CD4-positive, alpha-beta memory T cell (primary cell): ENCODE data around the gene CNTNAP4. TPM values are rescaled to one million over a fixed set of nuclear protein-coding genes. Genes with fewer than 3 reads are reported as not detected.

Experiments used
- CTCF ChIA-PET: fragments of 350-600 bp; sonication (Branson Sonifier 250); formaldehyde crosslinking; loops from one replicate; lab custom pipeline; 2021; ENCODE audit warnings: inconsistent platforms; ENCODE audit not compliant: partially characterized antibody; lab: Charles Lee
- POLR2A ChIA-PET: fragments of 350-600 bp; sonication (Branson Sonifier 250); formaldehyde crosslinking; loops from one replicate; lab custom pipeline; 2021; ENCODE audit not compliant: partially characterized antibody; lab: Charles Lee
- DNase-seq, 5 donors: peaks; one replicate each; pipeline versions ENCODE4 v3.0.0 to v3.0.0-alpha.2; 2020 to 2022; ENCODE audit warnings: mixed read lengths in 1 of 5
- H3K27ac ChIP-seq: one replicate; pipeline ENCODE4 v1.7.0; 2013; ENCODE audit warnings: low read depth, low read length
- H3K27me3 ChIP-seq: 2 replicates; pipeline ENCODE4 v1.7.0; 2013; ENCODE audit warnings: mild to moderate bottlenecking, low read length, moderate library complexity; ENCODE audit not compliant: insufficient read depth
- H3K36me3 ChIP-seq: 2 replicates; pipeline ENCODE4 v1.7.0; 2013; ENCODE audit warnings: mild to moderate bottlenecking, low read length, moderate library complexity; ENCODE audit not compliant: insufficient read depth
- H3K4me1 ChIP-seq: 2 replicates; pipeline ENCODE4 v1.7.0; 2013; ENCODE audit warnings: mild to moderate bottlenecking, low read length, moderate library complexity; ENCODE audit not compliant: insufficient read depth
- H3K4me3 ChIP-seq, 2 donors: one replicate each; pipeline ENCODE4 v1.7.0; 2013; ENCODE audit warnings: low read length in 2 of 2, mild to moderate bottlenecking in 1 of 2
- H3K9me3 ChIP-seq, 2 donors: one replicate each; pipeline ENCODE4 v1.7.0; 2013; ENCODE audit warnings: low read length in 2 of 2, control low read depth in 1 of 2; ENCODE audit not compliant: control insufficient read depth in 1 of 2
- H3K27ac Mint-ChIP-seq, 7 donors: one replicate each; pipeline ENCODE4 v1.8.0; 2020 to 2021; ENCODE audit warnings: mixed read lengths in 7 of 7, mild to moderate bottlenecking in 6 of 7, inconsistent platforms in 3 of 7, moderate library complexity in 3 of 7
- H3K27me3 Mint-ChIP-seq, 2 donors: one replicate each; pipeline ENCODE4 v1.8.0; 2020 to 2021; ENCODE audit warnings: mixed read lengths in 2 of 2
- H3K36me3 Mint-ChIP-seq, 2 donors: one replicate each; pipeline ENCODE4 v1.8.0; 2020 to 2021; ENCODE audit warnings: mixed read lengths in 2 of 2, inconsistent platforms in 1 of 2, mild to moderate bottlenecking in 1 of 2
- H3K4me1 Mint-ChIP-seq, 4 donors: one replicate each; pipeline ENCODE4 v1.8.0; 2020 to 2021; ENCODE audit warnings: mixed read lengths in 4 of 4, mild to moderate bottlenecking in 1 of 4
- H3K4me3 Mint-ChIP-seq, 8 donors: one replicate each; pipeline ENCODE4 v1.8.0; 2020 to 2021; ENCODE audit warnings: mixed read lengths in 8 of 8, mild to moderate bottlenecking in 7 of 8, moderate library complexity in 6 of 8, inconsistent platforms in 3 of 8
- H3K9me3 Mint-ChIP-seq, 8 donors: one replicate each; pipeline ENCODE4 v1.8.0; 2020 to 2021; ENCODE audit warnings: mixed read lengths in 8 of 8, mild to moderate bottlenecking in 5 of 8, inconsistent platforms in 3 of 8, moderate library complexity in 1 of 8
- intact Hi-C: fragments of 100-400 bp; cut with micrococcal nuclease; formaldehyde crosslinking; loops from one replicate; pipeline ENCODE4 v1.15.1; 2023
- polyA plus RNA-seq, 2 donors: library from polyadenylated mRNA; unstranded; fragments of 300-500 nt; fragmentation: Illumina TruSeq; gene quantifications; one replicate each; pipeline ENCODE4 v1.2.3, GENCODE V29; 2021
- total RNA-seq, 2 experiments: library from RNA; stranded (reverse); gene quantifications; one replicate each; pipeline ENCODE4 v1.2.3, GENCODE V29; 2021

CNTNAP4 gene
- total and polyA plus RNA-seq, 4 experiments from 2014 or later: not detected

GRCh38 chr16:76511203-76511602, 234.0 kb downstream of the CNTNAP4 start:
- Mint-ChIP-seq H3K4me3 (no peak overlapping the region), H3K27me3 (no peaks in the 10 kb centered on the region), H3K36me3 (no peaks in the 10 kb centered on the region), H3K9me3 (peaks cover 0 to 10% (median 5%) of the 10 kb centered on the region in 8 donors), H3K27ac (no peak overlapping the region), H3K4me1 (no peaks in the 10 kb centered on the region)
- no peak overlapping the region for H3K27ac ChIP-seq
- CTCF ChIA-PET: interaction anchor here (1.5 kb wide), 1 partner anchor 11 kb away, joined by 3 read pairs; no protein-coding TSS in a partner anchor
- no peaks in the 10 kb centered on the region for H3K4me1 ChIP-seq
- no peak overlapping the region for H3K4me3 ChIP-seq
- intact Hi-C loops: no loop called here
- POLR2A ChIA-PET: no interaction called here
- DNase-seq: no peak
- no peaks in the 10 kb centered on the region for H3K36me3 ChIP-seq
- H3K27me3 ChIP-seq: no peaks in the 10 kb centered on the region
- H3K9me3 ChIP-seq: no peaks in the 10 kb centered on the region

- Mint-ChIP-seq H3K27me3 (no peaks in the 10 kb centered on the region), H3K9me3 (peaks cover 0 to 10% (median 5%) of the 10 kb centered on the region in 8 donors), H3K4me1 (no peaks in the 10 kb centered on the region), H3K36me3 (no peaks in the 10 kb centered on the region), H3K27ac (no peak overlapping the region), H3K4me3 (no peak overlapping the region)
- DNase-seq: no peak
- POLR2A ChIA-PET: no interaction called here
- Histone ChIP-seq H3K27me3 (no peaks in the 10 kb centered on the region), H3K4me1 (no peaks in the 10 kb centered on the region), H3K36me3 (no peaks in the 10 kb centered on the region), H3K9me3 (no peaks in the 10 kb centered on the region), H3K4me3 (no peak overlapping the region), H3K27ac (no peak overlapping the region)
- intact Hi-C loops: no loop called here
- CTCF ChIA-PET: no interaction called here
Measured at GRCh38 chr16:76518781-76519180, 241.6 kb downstream of the CNTNAP4 start.

GRCh38 chr16:76524356-76524755, 247.2 kb downstream of the CNTNAP4 start:
- H3K4me1 ChIP-seq: no peaks in the 10 kb centered on the region
- no peaks in the 10 kb centered on the region for H3K36me3 Mint-ChIP-seq
- no peaks in the 10 kb centered on the region for H3K4me1 Mint-ChIP-seq
- H3K4me3 Mint-ChIP-seq: no peak overlapping the region
- H3K9me3 ChIP-seq: no peaks in the 10 kb centered on the region
- peaks cover 0 to 13% (median 4%) of the 10 kb centered on the region in 8 donors for H3K9me3 Mint-ChIP-seq
- H3K4me3 ChIP-seq: no peak overlapping the region
- ChIA-PET POLR2A (no interaction called here), CTCF (no interaction called here)
- H3K27me3 ChIP-seq: no peaks in the 10 kb centered on the region
- intact Hi-C loops: no loop called here
- DNase-seq: no peak
- no peaks in the 10 kb centered on the region for H3K27me3 Mint-ChIP-seq
- no peaks in the 10 kb centered on the region for H3K36me3 ChIP-seq
- H3K27ac ChIP-seq: no peak overlapping the region
- H3K27ac Mint-ChIP-seq: no peak overlapping the region

GRCh38 chr16:76524769-76525168, 247.6 kb downstream of the CNTNAP4 start:
- H3K4me1 Mint-ChIP-seq: no peaks in the 10 kb centered on the region
- H3K27ac ChIP-seq: no peak overlapping the region
- H3K27me3 Mint-ChIP-seq: no peaks in the 10 kb centered on the region
- H3K36me3 ChIP-seq: no peaks in the 10 kb centered on the region
- ChIA-PET POLR2A (no interaction called here), CTCF (no interaction called here)
- intact Hi-C loops: no loop called here
- no peaks in the 10 kb centered on the region for H3K36me3 Mint-ChIP-seq
- H3K27me3 ChIP-seq: no peaks in the 10 kb centered on the region
- no peak overlapping the region for H3K4me3 ChIP-seq
- H3K4me1 ChIP-seq: no peaks in the 10 kb centered on the region
- no peaks in the 10 kb centered on the region for H3K9me3 ChIP-seq
- DNase-seq: no peak
- H3K4me3 Mint-ChIP-seq: no peak overlapping the region
- H3K27ac Mint-ChIP-seq: no peak overlapping the region
- peaks cover 0 to 13% (median 4%) of the 10 kb centered on the region in 8 donors for H3K9me3 Mint-ChIP-seq

GRCh38 chr16:76527244-76527643, 250.0 kb downstream of the CNTNAP4 start:
- no peaks in the 10 kb centered on the region for H3K36me3 Mint-ChIP-seq
- DNase-seq: no peak
- H3K27me3 Mint-ChIP-seq: no peaks in the 10 kb centered on the region
- H3K4me3 Mint-ChIP-seq: no peak overlapping the region
- ChIA-PET POLR2A (no interaction called here), CTCF (no interaction called here)
- Histone ChIP-seq H3K36me3 (no peaks in the 10 kb centered on the region), H3K27me3 (no peaks in the 10 kb centered on the region), H3K9me3 (no peaks in the 10 kb centered on the region), H3K27ac (no peak overlapping the region), H3K4me1 (no peaks in the 10 kb centered on the region), H3K4me3 (no peak overlapping the region)
- H3K9me3 Mint-ChIP-seq: peaks cover 0 to 12% (median 2%) of the 10 kb centered on the region in 8 donors
- no peak overlapping the region for H3K27ac Mint-ChIP-seq
- H3K4me1 Mint-ChIP-seq: no peaks in the 10 kb centered on the region
- intact Hi-C loops: no loop called here

GRCh38 chr16:76529120-76529519, 251.9 kb downstream of the CNTNAP4 start:
- H3K27ac ChIP-seq: no peak overlapping the region
- no peak overlapping the region for H3K27ac Mint-ChIP-seq
- no peaks in the 10 kb centered on the region for H3K36me3 ChIP-seq
- no peak overlapping the region for H3K4me3 Mint-ChIP-seq
- H3K27me3 Mint-ChIP-seq: no peaks in the 10 kb centered on the region
- no peak for DNase-seq
- H3K9me3 ChIP-seq: no peaks in the 10 kb centered on the region
- H3K4me1 Mint-ChIP-seq: no peaks in the 10 kb centered on the region
- H3K9me3 Mint-ChIP-seq: peaks cover 0 to 20% (median 3%) of the 10 kb centered on the region in 8 donors
- H3K4me1 ChIP-seq: no peaks in the 10 kb centered on the region
- intact Hi-C loops: no loop called here
- H3K4me3 ChIP-seq: no peak overlapping the region
- H3K36me3 Mint-ChIP-seq: no peaks in the 10 kb centered on the region
- ChIA-PET CTCF (no interaction called here), POLR2A (no interaction called here)
- no peaks in the 10 kb centered on the region for H3K27me3 ChIP-seq

GRCh38 chr16:76531236-76531635, 254.0 kb downstream of the CNTNAP4 start:
- DNase-seq: no peak
- CTCF ChIA-PET: no interaction called here
- Histone ChIP-seq H3K36me3 (no peaks in the 10 kb centered on the region), H3K27me3 (no peaks in the 10 kb centered on the region), H3K27ac (no peak overlapping the region), H3K4me3 (no peak overlapping the region), H3K9me3 (no peaks in the 10 kb centered on the region), H3K4me1 (no peaks in the 10 kb centered on the region)
- Mint-ChIP-seq H3K27ac (peak overlapping the region in 1 of 7 donors; percentile 1), H3K4me1 (no peaks in the 10 kb centered on the region), H3K9me3 (peaks cover 0 to 20% (median 2%) of the 10 kb centered on the region in 8 donors), H3K36me3 (no peaks in the 10 kb centered on the region), H3K4me3 (no peak overlapping the region), H3K27me3 (no peaks in the 10 kb centered on the region)
- POLR2A ChIA-PET: no interaction called here
- intact Hi-C loops: no loop called here
